ENCODE results near the gene MAP2K2. TPM values are rescaled to one million over a fixed set of nuclear protein-coding genes. Genes with fewer than 3 reads are reported as not detected.
A peak's percentile ranks its signal among the peaks of the same experiment; 100 is the strongest.

The MAP2K2 gene
- total and polyA plus RNA-seq, 9 of the 15 experiments (the other 6 are each of a cell fraction or from before 2014, with no cell fraction given), result 1.0 to 151 (median 58.3) TPM

GRCh38 chr19:4066682-4067395 is 57.1 kb downstream of the MAP2K2 start, which contains the start of gene ZBTB7A (continued):
- TF ChIP-seq MYC (IDR thresholded peaks at IDR 0.05; ENCODE audit: low read depth, low read length) (no peak; the same call in 1 of the 2 replicates), MYC (CRISPR knock-in tag; IDR thresholded peaks at IDR 0.05; ENCODE audit: borderline replicate concordance, low read depth) (no peak), GTF2E2 (tag; IDR thresholded peaks at IDR 0.05) (peak; percentile 45; the same call in 1 of the 2 replicates), NCOR1 (IDR thresholded peaks at IDR 0.05) (peak; percentile 47), ZNF766 (CRISPR knock-in tag; conservative IDR thresholded peaks at IDR 0.05) (peak; percentile 64; the same call in 1 of the 2 replicates), SAFB2 (IDR thresholded peaks at IDR 0.05; ENCODE audit: borderline replicate concordance, low read depth, low read length, severe bottlenecking) (no peak), TCF7 (IDR thresholded peaks at IDR 0.05; ENCODE audit: borderline replicate concordance) (no peak), GMEB1 (CRISPR knock-in tag; IDR thresholded peaks at IDR 0.05) (no peak), RBFOX2 (IDR thresholded peaks at IDR 0.05; ENCODE audit: low read depth, low read length) (peak; percentile 66), HMBOX1 (IDR thresholded peaks at IDR 0.05) (no peak), BACH1 (tag; IDR thresholded peaks at IDR 0.05) (no peak), UBTF (IDR thresholded peaks at IDR 0.05; ENCODE audit: borderline replicate concordance in 1 of 2, low read depth in 2 of 2, low read length in 2 of 2) (peak; percentile 28 to 72; a peak in 2 of 4 replicates), POLR2G (IDR thresholded peaks at IDR 0.05; ENCODE audit: low read depth, low read length) (peak; percentile 83), NR2C2 (CRISPR knock-in tag; IDR thresholded peaks at IDR 0.05) (no peak), NR2C2 (tag; IDR thresholded peaks at IDR 0.05) (peak; percentile 86), CBFA2T3 (IDR thresholded peaks at IDR 0.05) (peak; percentile 17; the same call in 1 of the 2 replicates)
- TF ChIP-seq, protein P1, sequence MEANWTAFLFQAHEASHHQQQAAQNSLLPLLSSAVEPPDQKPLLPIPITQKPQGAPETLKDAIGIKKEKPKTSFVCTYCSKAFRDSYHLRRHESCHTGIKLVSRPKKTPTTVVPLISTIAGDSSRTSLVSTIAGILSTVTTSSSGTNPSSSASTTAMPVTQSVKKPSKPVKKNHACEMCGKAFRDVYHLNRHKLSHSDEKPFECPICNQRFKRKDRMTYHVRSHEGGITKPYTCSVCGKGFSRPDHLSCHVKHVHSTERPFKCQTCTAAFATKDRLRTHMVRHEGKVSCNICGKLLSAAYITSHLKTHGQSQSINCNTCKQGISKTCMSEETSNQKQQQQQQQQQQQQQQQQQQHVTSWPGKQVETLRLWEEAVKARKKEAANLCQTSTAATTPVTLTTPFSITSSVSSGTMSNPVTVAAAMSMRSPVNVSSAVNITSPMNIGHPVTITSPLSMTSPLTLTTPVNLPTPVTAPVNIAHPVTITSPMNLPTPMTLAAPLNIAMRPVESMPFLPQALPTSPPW (CRISPR knock-in tag; IDR thresholded peaks at IDR 0.05), result peak; percentile 99
- TF ChIP-seq, protein P2, sequence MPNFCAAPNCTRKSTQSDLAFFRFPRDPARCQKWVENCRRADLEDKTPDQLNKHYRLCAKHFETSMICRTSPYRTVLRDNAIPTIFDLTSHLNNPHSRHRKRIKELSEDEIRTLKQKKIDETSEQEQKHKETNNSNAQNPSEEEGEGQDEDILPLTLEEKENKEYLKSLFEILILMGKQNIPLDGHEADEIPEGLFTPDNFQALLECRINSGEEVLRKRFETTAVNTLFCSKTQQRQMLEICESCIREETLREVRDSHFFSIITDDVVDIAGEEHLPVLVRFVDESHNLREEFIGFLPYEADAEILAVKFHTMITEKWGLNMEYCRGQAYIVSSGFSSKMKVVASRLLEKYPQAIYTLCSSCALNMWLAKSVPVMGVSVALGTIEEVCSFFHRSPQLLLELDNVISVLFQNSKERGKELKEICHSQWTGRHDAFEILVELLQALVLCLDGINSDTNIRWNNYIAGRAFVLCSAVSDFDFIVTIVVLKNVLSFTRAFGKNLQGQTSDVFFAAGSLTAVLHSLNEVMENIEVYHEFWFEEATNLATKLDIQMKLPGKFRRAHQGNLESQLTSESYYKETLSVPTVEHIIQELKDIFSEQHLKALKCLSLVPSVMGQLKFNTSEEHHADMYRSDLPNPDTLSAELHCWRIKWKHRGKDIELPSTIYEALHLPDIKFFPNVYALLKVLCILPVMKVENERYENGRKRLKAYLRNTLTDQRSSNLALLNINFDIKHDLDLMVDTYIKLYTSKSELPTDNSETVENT (CRISPR knock-in tag; IDR thresholded peaks at IDR 0.05), result 0 out of 2 replicates have a peak, but pooled peaks have one; percentile 72
